CD4-positive, CD25-positive, alpha-beta regulatory T cell (primary cell): ENCODE results near the gene KRTAP26-1. TPM values are rescaled to one million over a fixed set of nuclear protein-coding genes. Genes with fewer than 3 reads are reported as not detected.

Experiments used
- ATAC-seq, 2 donors: fragments of 150-1000 bp; cut with Tn5 transposase; one replicate each; pipeline ENCODE4 v1.10.0; 2021; ENCODE audit warnings: low read depth in 2 of 2, moderate number of reproducible peaks in 2 of 2, moderate library complexity in 1 of 2
- DNase-seq, 3 donors: peaks; one replicate each; pipeline versions ENCODE4 v3.0.0 to v3.0.0-alpha.2; 2012 to 2022; ENCODE audit warnings: mixed read lengths in 1 of 3
- H3K27ac ChIP-seq: one replicate; pipeline ENCODE4 v1.7.0; 2013; ENCODE audit warnings: mild to moderate bottlenecking, low read length; ENCODE audit not compliant: insufficient read depth, poor library complexity, severe bottlenecking
- H3K27me3 ChIP-seq: one replicate; pipeline ENCODE4 v1.7.0; 2013; ENCODE audit warnings: low read length; ENCODE audit not compliant: control insufficient read depth, insufficient read depth
- H3K36me3 ChIP-seq: one replicate; pipeline ENCODE4 v1.7.0; 2013; ENCODE audit warnings: mild to moderate bottlenecking, low read length, moderate library complexity; ENCODE audit not compliant: control insufficient read depth, insufficient read depth
- H3K4me1 ChIP-seq: 2 replicates; pipeline ENCODE4 v1.7.0; 2013; ENCODE audit warnings: mild to moderate bottlenecking, low read length; ENCODE audit not compliant: insufficient read depth, control insufficient read depth, poor library complexity, severe bottlenecking
- H3K4me3 ChIP-seq: one replicate; pipeline ENCODE4 v1.7.0; 2013; ENCODE audit warnings: low read depth, mild to moderate bottlenecking, low read length, moderate library complexity
- H3K9me3 ChIP-seq, 2 experiments: 1 replicate in 1 of 2; 2 replicates in 1 of 2; pipeline ENCODE4 v1.7.0; 2013; ENCODE audit warnings: low read length in 2 of 2, mild to moderate bottlenecking in 1 of 2, moderate library complexity in 1 of 2; ENCODE audit not compliant: control insufficient read depth in 2 of 2
- H3K27ac Mint-ChIP-seq, 3 donors: one replicate each; pipeline ENCODE4 v1.8.0; 2020 to 2022; ENCODE audit warnings: mild to moderate bottlenecking in 3 of 3, mixed read lengths in 3 of 3, moderate library complexity in 2 of 3
- H3K27me3 Mint-ChIP-seq: one replicate; pipeline ENCODE4 v1.8.0; 2022; ENCODE audit warnings: mild to moderate bottlenecking, mixed read lengths
- H3K36me3 Mint-ChIP-seq: one replicate; pipeline ENCODE4 v1.8.0; 2020; ENCODE audit warnings: mixed read lengths
- H3K4me1 Mint-ChIP-seq, 4 donors: one replicate each; pipeline ENCODE4 v1.8.0; 2020 to 2022; ENCODE audit warnings: mixed read lengths in 4 of 4, mild to moderate bottlenecking in 1 of 4
- H3K4me3 Mint-ChIP-seq, 4 donors: one replicate each; pipeline ENCODE4 v1.8.0; 2020 to 2022; ENCODE audit warnings: mild to moderate bottlenecking in 4 of 4, mixed read lengths in 4 of 4, moderate library complexity in 3 of 4
- H3K9me3 Mint-ChIP-seq, 7 donors: one replicate each; pipeline ENCODE4 v1.8.0; 2020 to 2022; ENCODE audit warnings: mixed read lengths in 7 of 7, mild to moderate bottlenecking in 3 of 7, moderate library complexity in 2 of 7
- polyA plus RNA-seq, 4 donors: library from polyadenylated mRNA; unstranded; fragments of 300-500 nt; fragmentation: Illumina TruSeq; gene quantifications; one replicate each; pipeline ENCODE4 v1.2.3, GENCODE V29; 2021
- total RNA-seq: library from RNA; stranded (reverse); gene quantifications from one replicate; pipeline ENCODE4 v1.2.3, GENCODE V29; 2022

The KRTAP26-1 gene
- total and polyA plus RNA-seq, 5 donors from 2014 or later: not detected

DNA sequence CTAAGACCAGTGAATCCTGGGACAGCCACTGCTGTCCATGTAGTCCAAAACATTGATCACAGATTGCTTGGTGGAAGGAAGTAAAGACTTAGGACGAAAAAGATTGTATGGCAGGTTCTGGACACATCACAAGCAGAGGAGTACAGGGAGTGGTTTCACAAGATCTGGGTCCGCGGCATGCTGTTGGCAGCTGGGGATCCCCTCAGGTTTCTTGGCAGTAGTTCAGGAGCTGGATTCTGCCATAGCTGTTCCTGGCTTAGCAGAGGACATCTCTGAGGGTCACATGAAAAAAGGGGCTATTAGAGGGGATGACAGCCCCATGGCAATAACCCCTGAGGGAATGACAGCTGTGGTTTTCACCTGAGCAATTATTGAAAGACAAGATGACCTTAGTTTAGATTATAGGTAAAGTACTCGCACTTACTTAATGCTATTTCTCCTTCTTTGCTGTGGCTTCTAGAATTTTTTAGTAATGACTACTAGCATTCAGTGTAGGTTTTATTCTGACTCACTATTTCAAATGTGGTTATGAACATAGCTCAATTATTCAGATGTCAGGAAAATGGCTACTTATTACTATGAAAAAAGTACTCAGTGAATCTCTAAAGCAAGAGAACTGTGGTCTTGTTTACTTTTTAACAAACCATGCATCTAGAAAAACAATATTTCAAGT, 9.2 kb upstream of the KRTAP26-1 start:
- Mint-ChIP-seq H3K27me3 (no peaks in the 10 kb centered on the region), H3K4me1 (no peaks in the 10 kb centered on the region), H3K27ac (no peak overlapping the region), H3K36me3 (no peaks in the 10 kb centered on the region), H3K4me3 (no peak overlapping the region), H3K9me3 (peaks cover 0 to 4% (median 0%) of the 10 kb centered on the region in 7 donors)
- H3K36me3 ChIP-seq: no peaks in the 10 kb centered on the region
- H3K27me3 ChIP-seq: no peaks in the 10 kb centered on the region
- no peaks in the 10 kb centered on the region for H3K4me1 ChIP-seq
- DNase-seq (no peak), ATAC-seq (no peak)
- no peak overlapping the region for H3K27ac ChIP-seq
- H3K4me3 ChIP-seq: no peak overlapping the region
- peaks cover 3 to 8% of the 10 kb centered on the region in 2 experiments for H3K9me3 ChIP-seq

DNA sequence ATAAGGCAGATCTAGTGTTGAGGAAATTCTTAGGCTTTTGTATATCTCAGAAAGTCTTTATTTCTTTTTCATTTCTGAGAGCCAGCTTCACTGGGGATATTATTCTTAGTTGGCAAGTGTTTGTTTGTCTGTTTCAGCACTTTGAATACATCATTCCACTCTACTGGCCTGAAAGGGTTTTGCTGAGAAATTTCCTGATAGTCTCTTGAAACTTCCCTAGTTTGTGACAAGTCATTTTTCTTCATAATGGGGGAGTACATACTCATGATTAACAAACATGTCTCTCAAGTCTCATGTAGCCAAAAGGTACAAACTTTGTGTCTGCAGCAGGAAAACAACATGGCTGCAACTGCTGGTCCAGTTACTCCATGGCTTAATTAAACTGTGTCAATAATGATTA, 6.3 kb upstream of the KRTAP26-1 start:
- Mint-ChIP-seq H3K27ac (no peak overlapping the region), H3K4me1 (no peaks in the 10 kb centered on the region), H3K4me3 (no peak overlapping the region), H3K27me3 (no peaks in the 10 kb centered on the region), H3K36me3 (no peaks in the 10 kb centered on the region), H3K9me3 (peaks cover 0 to 4% (median 2%) of the 10 kb centered on the region in 7 donors)
- Histone ChIP-seq H3K4me1 (no peaks in the 10 kb centered on the region), H3K4me3 (no peak overlapping the region), H3K27ac (no peak overlapping the region), H3K9me3 (peaks cover 3 to 8% of the 10 kb centered on the region in 2 experiments), H3K27me3 (no peaks in the 10 kb centered on the region), H3K36me3 (no peaks in the 10 kb centered on the region)
- ATAC-seq (no peak), DNase-seq (no peak)

DNA sequence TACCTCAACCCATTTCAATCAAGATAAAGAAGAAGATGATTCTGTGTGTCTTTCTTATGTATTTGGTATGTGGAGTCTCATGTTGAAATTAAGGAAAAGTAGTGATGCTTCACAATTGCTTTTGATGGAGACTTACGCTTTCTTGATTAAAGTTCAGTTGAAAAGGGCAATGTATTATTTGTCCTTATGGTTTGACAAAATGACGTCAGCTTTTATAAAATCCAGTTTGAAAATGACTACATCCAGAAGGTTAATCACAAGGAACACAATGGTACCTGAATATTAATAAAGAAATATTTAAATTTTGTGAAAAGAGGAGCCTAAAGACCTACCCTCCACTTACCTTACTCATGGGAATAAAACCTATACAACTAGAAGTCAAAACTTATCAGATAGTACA, 4.4 kb downstream of the KRTAP26-1 start:
- ATAC-seq: no peak

DNA sequence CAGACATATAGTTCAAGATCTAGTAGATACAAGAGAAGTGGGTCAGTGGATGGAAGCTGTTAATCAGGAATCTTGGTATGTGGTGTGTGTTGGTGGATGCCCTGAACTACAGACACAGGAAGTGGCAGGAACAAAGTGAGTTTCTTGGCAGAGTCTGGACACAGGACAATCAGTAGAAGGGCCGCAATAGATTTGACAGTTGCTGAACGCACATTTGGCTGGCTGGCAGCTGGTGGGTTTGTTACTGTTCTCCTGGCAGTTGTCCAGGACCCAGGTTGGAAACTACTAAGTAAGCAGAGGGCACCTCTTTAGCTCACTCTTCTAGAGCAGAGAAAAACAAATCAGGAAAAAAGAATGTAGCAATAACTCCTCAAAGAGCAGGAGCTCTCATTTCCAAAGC, 13.2 kb downstream of the KRTAP26-1 start:
- no peak overlapping the region for H3K27ac ChIP-seq
- Mint-ChIP-seq H3K27me3 (no peaks in the 10 kb centered on the region), H3K4me1 (no peaks in the 10 kb centered on the region), H3K4me3 (no peak overlapping the region), H3K9me3 (peaks cover 0 to 8% (median 2%) of the 10 kb centered on the region in 7 donors), H3K36me3 (no peaks in the 10 kb centered on the region), H3K27ac (no peak overlapping the region)
- no peaks in the 10 kb centered on the region for H3K27me3 ChIP-seq
- ATAC-seq (no peak), DNase-seq (no peak)
- H3K4me1 ChIP-seq: no peaks in the 10 kb centered on the region
- no peaks in the 10 kb centered on the region for H3K36me3 ChIP-seq
- H3K4me3 ChIP-seq: no peak overlapping the region
- no peaks in the 10 kb centered on the region for H3K9me3 ChIP-seq

More for the DNA sequence above, 4.4 kb downstream of the KRTAP26-1 start:
- DNase-seq: no peak
- peaks cover 0 to 6% (median 0%) of the 10 kb centered on the region in 7 donors for H3K9me3 Mint-ChIP-seq
- H3K9me3 ChIP-seq: no peaks in the 10 kb centered on the region
- no peaks in the 10 kb centered on the region for H3K36me3 ChIP-seq
- no peaks in the 10 kb centered on the region for H3K4me1 ChIP-seq
- H3K4me3 Mint-ChIP-seq: no peak overlapping the region
- H3K4me3 ChIP-seq: no peak overlapping the region
- no peak overlapping the region for H3K27ac Mint-ChIP-seq
- no peaks in the 10 kb centered on the region for H3K27me3 ChIP-seq
- no peaks in the 10 kb centered on the region for H3K27me3 Mint-ChIP-seq
- H3K27ac ChIP-seq: no peak overlapping the region
- no peaks in the 10 kb centered on the region for H3K36me3 Mint-ChIP-seq
- no peaks in the 10 kb centered on the region for H3K4me1 Mint-ChIP-seq

DNA sequence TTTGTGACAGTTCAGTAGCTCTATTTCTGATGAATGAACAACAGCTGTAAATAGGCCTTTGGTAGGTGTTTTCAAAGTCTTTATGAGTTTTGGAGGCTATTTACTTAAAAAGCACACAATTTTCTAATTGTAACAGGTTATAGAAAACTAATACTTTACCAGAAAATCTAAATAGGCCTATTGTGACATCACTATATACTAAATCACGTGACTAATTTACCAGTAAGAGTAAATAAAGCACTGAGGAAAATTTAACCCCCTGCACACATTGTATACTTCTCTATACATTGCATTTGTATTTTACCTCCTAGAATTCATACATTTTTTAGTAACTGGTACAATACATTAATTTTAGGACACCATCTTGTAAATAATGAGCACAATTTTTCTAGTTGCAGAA, 15.0 kb downstream of the KRTAP26-1 start:
- no peaks in the 10 kb centered on the region for H3K9me3 ChIP-seq
- no peak overlapping the region for H3K4me3 Mint-ChIP-seq
- no peaks in the 10 kb centered on the region for H3K4me1 ChIP-seq
- no peak overlapping the region for H3K27ac ChIP-seq
- no peak for DNase-seq
- no peak for ATAC-seq
- no peaks in the 10 kb centered on the region for H3K27me3 Mint-ChIP-seq
- H3K36me3 ChIP-seq: no peaks in the 10 kb centered on the region
- H3K27ac Mint-ChIP-seq: no peak overlapping the region
- H3K4me3 ChIP-seq: no peak overlapping the region
- no peaks in the 10 kb centered on the region for H3K36me3 Mint-ChIP-seq
- H3K9me3 Mint-ChIP-seq: peaks cover 2 to 19% (median 6%) of the 10 kb centered on the region in 7 donors
- H3K4me1 Mint-ChIP-seq: no peaks in the 10 kb centered on the region
- H3K27me3 ChIP-seq: no peaks in the 10 kb centered on the region

DNA sequence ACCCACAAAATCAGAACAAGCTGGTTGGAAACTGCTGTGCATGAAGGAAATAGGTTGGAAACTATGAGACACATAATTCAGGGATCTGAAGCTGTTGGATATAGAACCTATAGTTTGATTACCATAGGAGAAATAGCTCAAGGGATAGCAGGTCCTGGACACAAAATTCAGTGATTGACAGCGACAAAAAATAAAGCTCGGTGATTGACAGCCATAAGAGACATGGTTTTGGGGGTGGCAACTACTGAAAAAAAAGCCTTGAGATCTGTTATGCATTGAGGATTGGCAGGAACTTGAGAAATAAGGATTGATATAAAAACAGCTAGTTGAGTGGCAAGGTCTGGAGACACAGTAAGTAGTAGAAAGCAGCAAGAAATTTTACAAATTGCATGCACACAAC, 30.9 kb downstream of the KRTAP26-1 start, which contains the start of gene KRTAP25-1:
TSS of gene KRTAP25-1 (minus strand) at position 300 of the 400 bp plus-strand sequence. CDS start at position 276, 24 bp downstream.
- no peaks in the 10 kb centered on the region for H3K9me3 ChIP-seq
- no peak for DNase-seq
- ATAC-seq: no peak
- Mint-ChIP-seq H3K4me3 (no peak within 1 kb of the TSS), H3K9me3 (peaks cover 0 to 4% (median 0%) of the 10 kb centered on the region in 7 donors), H3K4me1 (no peaks in the 10 kb centered on the region), H3K36me3 (no peaks in the 10 kb centered on the region), H3K27ac (no peak within 1 kb of the TSS), H3K27me3 (no peaks in the 10 kb centered on the region)
- H3K4me3 ChIP-seq: no peak within 1 kb of the TSS
- H3K36me3 ChIP-seq: no peaks in the 10 kb centered on the region
- H3K27ac ChIP-seq: no peak within 1 kb of the TSS
- no peaks in the 10 kb centered on the region for H3K27me3 ChIP-seq
- no peaks in the 10 kb centered on the region for H3K4me1 ChIP-seq

DNA sequence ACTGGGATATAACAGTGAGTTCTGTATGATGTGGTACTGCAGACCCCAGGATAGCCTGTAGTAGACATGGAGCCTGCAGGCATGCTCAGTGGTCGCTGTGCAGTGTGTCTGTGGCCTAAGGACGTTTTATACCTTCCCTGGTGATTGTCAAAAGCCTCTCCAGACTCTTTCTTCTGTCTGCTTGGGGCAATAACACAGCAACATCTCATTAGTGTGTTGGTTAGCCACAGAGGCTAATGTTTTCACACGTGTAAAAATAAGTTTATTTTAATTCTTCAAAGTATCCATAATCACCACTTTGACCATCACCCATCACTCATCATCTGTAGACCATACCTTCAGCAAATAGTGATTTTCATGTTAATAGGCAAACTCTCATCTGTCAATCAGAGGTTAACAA, 37.3 kb downstream of the KRTAP26-1 start, which contains the start of gene KRTAP24-1:
TSS of gene KRTAP24-1 (minus strand) at position 101 of the 400 bp plus-strand sequence. CDS start at position 83, 18 bp downstream.
- ATAC-seq: no peak
- no peak within 1 kb of the TSS for H3K27ac ChIP-seq
- no peak within 1 kb of the TSS for H3K4me3 ChIP-seq
- no peaks in the 10 kb centered on the region for H3K4me1 Mint-ChIP-seq
- no peaks in the 10 kb centered on the region for H3K36me3 Mint-ChIP-seq
- no peak within 1 kb of the TSS for H3K27ac Mint-ChIP-seq
- no peak for DNase-seq
- no peaks in the 10 kb centered on the region for H3K9me3 ChIP-seq
- peaks cover 4% of the 10 kb centered on the region for H3K27me3 Mint-ChIP-seq
- H3K27me3 ChIP-seq: no peaks in the 10 kb centered on the region
- peaks cover 0 to 1% (median 0%) of the 10 kb centered on the region in 7 donors for H3K9me3 Mint-ChIP-seq
- no peak within 1 kb of the TSS for H3K4me3 Mint-ChIP-seq
- H3K36me3 ChIP-seq: no peaks in the 10 kb centered on the region
- no peaks in the 10 kb centered on the region for H3K4me1 ChIP-seq

DNA sequence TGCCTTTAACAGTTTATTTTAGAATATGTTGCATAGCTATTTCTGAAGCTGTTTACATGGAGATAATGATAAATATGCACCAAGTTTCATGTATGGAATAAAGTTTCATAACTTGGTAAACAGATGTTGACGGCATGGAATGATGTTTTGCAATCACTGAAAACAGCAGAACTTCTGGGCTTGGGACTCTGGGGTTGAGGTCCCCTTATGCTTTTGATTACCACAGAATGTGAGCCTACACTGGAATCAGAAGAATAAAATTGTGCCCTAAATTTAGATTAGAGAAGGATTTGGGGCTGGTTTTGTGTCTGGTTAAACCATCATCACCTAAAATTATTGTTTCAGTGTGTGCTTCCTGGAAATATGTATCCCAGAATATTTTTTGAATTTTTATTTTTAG, 48.5 kb downstream of the KRTAP26-1 start:
- Mint-ChIP-seq H3K27me3 (no peaks in the 10 kb centered on the region), H3K36me3 (no peaks in the 10 kb centered on the region)
- ATAC-seq: no peak

More for the DNA sequence above, 48.5 kb downstream of the KRTAP26-1 start:
- Mint-ChIP-seq H3K4me3 (no peak overlapping the region), H3K4me1 (no peaks in the 10 kb centered on the region), H3K9me3 (peaks cover 0 to 3% (median 0%) of the 10 kb centered on the region in 7 donors), H3K27ac (no peak overlapping the region)
- H3K4me1 ChIP-seq: no peaks in the 10 kb centered on the region
- H3K27me3 ChIP-seq: no peaks in the 10 kb centered on the region
- H3K27ac ChIP-seq: no peak overlapping the region
- H3K4me3 ChIP-seq: no peak overlapping the region
- H3K36me3 ChIP-seq: no peaks in the 10 kb centered on the region
- no peak for DNase-seq
- no peaks in the 10 kb centered on the region for H3K9me3 ChIP-seq
